ENCODE results near the gene EMB. TPM values are rescaled to one million over a fixed set of nuclear protein-coding genes. Genes with fewer than 3 reads are reported as not detected.
"Not testable (repeated sequence)": the region's sequence is repeated elsewhere in the genome, so short reads cannot be mapped to it uniquely, and the experiment has no call there.

Gene EMB
- total and polyA plus RNA-seq, 4 donors: 7.6 to 25.1 (median 16.9) TPM

- 80 to 91% methylated on average over 3 of the region's 3 CpGs for WGBS, 2 donors
- not testable (repeated sequence) for H3K27me3 ChIP-seq (ENCODE audit: control insufficient read depth in 3 of 3, insufficient read depth in 3 of 3, low read length in 2 of 3); H3K4me3 ChIP-seq; H3K27ac ChIP-seq (ENCODE audit: low read depth in 1 of 2, low read length in 1 of 2); H3K9ac ChIP-seq (ENCODE audit: insufficient read depth in 1 of 2, low read length in 2 of 2); DNase-seq; H3K9me3 ChIP-seq (ENCODE audit: control insufficient read depth in 4 of 4, insufficient read depth in 3 of 4, low read length in 3 of 4); ATAC-seq (ENCODE audit: insufficient read depth, low FRiP score); H3K36me3 ChIP-seq (ENCODE audit: control insufficient read depth in 4 of 4, insufficient read depth in 4 of 4, low read length in 4 of 4); H3K4me1 ChIP-seq (ENCODE audit: control insufficient read depth in 5 of 5, insufficient read depth in 5 of 5, low read length in 5 of 5)
Observed at GRCh38 chr5:50423100-50423799, 17.8 kb downstream of the EMB start.

DNA sequence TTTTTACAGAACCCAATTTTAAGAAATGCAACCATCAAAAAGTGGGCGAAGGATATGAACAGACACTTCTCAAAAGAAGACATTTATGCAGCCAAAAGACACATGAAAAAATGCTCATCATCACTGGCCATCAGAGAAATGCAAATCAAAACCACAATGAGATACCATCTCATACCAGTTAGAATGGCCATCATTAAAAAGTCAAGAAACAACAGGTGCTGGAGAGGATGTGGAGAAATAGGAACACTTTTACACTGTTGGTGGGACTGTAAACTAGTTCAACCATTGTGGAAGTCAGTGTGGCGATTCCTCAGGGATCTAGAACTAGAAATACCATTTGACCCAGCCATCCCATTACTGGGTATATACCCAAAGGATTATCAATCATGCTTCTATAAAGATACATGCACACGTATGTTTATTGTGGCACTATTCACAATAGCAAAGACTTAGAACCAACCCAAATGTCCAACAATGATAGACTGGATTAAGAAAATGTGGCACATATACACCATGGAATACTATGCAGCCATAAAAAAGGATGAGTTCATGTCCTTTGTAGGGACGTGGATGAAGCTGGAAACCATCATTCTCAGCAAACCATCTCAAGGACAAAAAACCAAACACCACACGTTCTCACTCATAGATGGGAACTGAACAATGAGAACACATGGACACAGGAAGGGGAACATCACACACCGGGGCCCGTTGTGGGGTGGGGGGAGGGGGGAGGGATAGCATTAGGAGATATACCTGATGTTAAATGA, 19.7 kb downstream of the EMB start:
- not testable (repeated sequence) for H3K36me3 ChIP-seq (ENCODE audit: control insufficient read depth in 4 of 4, insufficient read depth in 4 of 4, low read length in 4 of 4); DNase-seq; H3K4me1 ChIP-seq (ENCODE audit: control insufficient read depth in 5 of 5, insufficient read depth in 5 of 5, low read length in 5 of 5); H3K9ac ChIP-seq (ENCODE audit: insufficient read depth in 1 of 2, low read length in 2 of 2); H3K27ac ChIP-seq (ENCODE audit: low read depth in 1 of 2, low read length in 1 of 2); H3K4me3 ChIP-seq; H3K27me3 ChIP-seq (ENCODE audit: control insufficient read depth in 3 of 3, insufficient read depth in 3 of 3, low read length in 2 of 3); ATAC-seq (ENCODE audit: insufficient read depth, low FRiP score); H3K9me3 ChIP-seq (ENCODE audit: control insufficient read depth in 4 of 4, insufficient read depth in 3 of 4, low read length in 3 of 4)
- 77 to 96% methylated on average over 4 to 6 of the region's 7 CpGs for WGBS, 2 donors

DNA sequence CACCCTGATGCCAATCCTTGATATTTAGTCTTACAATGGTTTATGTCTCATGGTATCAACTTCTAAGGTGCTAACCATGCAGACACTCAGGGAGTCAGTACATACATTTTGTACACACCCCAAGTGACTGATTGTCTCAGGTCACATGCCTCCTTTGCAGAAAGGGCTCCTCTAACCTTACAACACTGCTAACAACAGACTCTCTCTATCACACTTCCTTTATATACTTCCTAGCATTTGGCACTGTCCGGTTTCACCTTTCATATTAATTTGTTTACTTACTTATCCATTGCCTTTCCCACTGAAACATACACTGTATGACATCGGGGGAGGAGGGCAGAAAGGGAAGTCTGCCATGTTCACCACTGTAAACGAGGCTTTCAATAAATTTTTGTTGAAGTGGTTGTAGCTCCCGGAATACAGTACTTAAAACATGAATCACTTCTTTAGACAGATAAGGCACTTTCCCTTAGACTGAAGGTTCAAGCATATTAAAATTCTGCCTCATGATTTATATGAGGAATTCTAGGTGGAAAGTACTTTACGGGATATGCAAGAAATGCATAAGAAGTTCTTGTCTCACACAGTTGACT, 20.6 kb downstream of the EMB start:
- ATAC-seq (ENCODE audit: insufficient read depth, low FRiP score) (peak; percentile 40), DNase-seq (no peak)
- Histone ChIP-seq H3K4me3 (no peak overlapping the region), H3K27ac (ENCODE audit: low read depth in 1 of 2, low read length in 1 of 2) (no peak overlapping the region), H3K36me3 (ENCODE audit: control insufficient read depth in 4 of 4, insufficient read depth in 4 of 4, low read length in 4 of 4) (no peaks in the 10 kb centered on the region), H3K9ac (ENCODE audit: insufficient read depth in 1 of 2, low read length in 2 of 2) (no peak overlapping the region), H3K27me3 (ENCODE audit: control insufficient read depth in 3 of 3, insufficient read depth in 3 of 3, low read length in 2 of 3) (no peaks in the 10 kb centered on the region), H3K9me3 (ENCODE audit: control insufficient read depth in 4 of 4, insufficient read depth in 3 of 4, low read length in 3 of 4) (peaks cover 0 to 2% (median 0%) of the 10 kb centered on the region in 4 donors), H3K4me1 (ENCODE audit: control insufficient read depth in 5 of 5, insufficient read depth in 5 of 5, low read length in 5 of 5) (no peaks in the 10 kb centered on the region)
- 52 to 56% methylated on average over 5 of the region's 5 CpGs for WGBS, 2 donors
- TF ChIP-seq CTCF (IDR thresholded peaks at IDR 0.05; ENCODE audit: control extremely low read depth, extremely low read depth): no peak

GRCh38 chr5:50419656-50420055, 21.4 kb downstream of the EMB start:
- not testable (repeated sequence) for H3K27ac ChIP-seq (ENCODE audit: low read depth in 1 of 2, low read length in 1 of 2); DNase-seq; H3K9ac ChIP-seq (ENCODE audit: insufficient read depth in 1 of 2, low read length in 2 of 2); H3K9me3 ChIP-seq (ENCODE audit: control insufficient read depth in 4 of 4, insufficient read depth in 3 of 4, low read length in 3 of 4); H3K4me1 ChIP-seq (ENCODE audit: control insufficient read depth in 5 of 5, insufficient read depth in 5 of 5, low read length in 5 of 5); ATAC-seq (ENCODE audit: insufficient read depth, low FRiP score); H3K27me3 ChIP-seq (ENCODE audit: control insufficient read depth in 3 of 3, insufficient read depth in 3 of 3, low read length in 2 of 3); H3K4me3 ChIP-seq; H3K36me3 ChIP-seq (ENCODE audit: control insufficient read depth in 4 of 4, insufficient read depth in 4 of 4, low read length in 4 of 4)
- WGBS, 2 donors: 87 to 93% methylated on average over 6 of the region's 6 CpGs

DNA sequence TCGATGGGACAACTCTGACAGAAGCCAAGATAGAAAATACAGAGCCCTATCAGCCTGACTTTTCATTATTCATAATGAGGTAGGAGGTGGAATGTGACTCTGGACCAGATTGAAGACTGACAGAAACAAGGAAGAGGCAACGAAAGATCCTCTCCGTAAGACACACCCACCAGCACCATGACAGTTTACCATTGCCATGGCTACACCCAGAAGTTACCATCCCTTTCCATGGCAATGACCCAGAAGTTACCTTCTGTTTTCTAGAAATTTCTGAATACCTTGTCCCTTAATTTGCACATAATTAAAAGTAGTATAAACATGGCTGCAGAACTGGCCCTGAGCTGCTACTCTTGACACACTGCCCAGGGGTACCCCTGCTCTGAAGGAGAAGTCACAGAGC, 24.5 kb downstream of the EMB start:
- H3K4me1 ChIP-seq (ENCODE audit: control insufficient read depth in 5 of 5, insufficient read depth in 5 of 5, low read length in 5 of 5); H3K4me3 ChIP-seq; H3K27ac ChIP-seq (ENCODE audit: low read depth in 1 of 2, low read length in 1 of 2); ATAC-seq (ENCODE audit: insufficient read depth, low FRiP score); DNase-seq; H3K27me3 ChIP-seq (ENCODE audit: control insufficient read depth in 3 of 3, insufficient read depth in 3 of 3, low read length in 2 of 3); H3K36me3 ChIP-seq (ENCODE audit: control insufficient read depth in 4 of 4, insufficient read depth in 4 of 4, low read length in 4 of 4); H3K9ac ChIP-seq (ENCODE audit: insufficient read depth in 1 of 2, low read length in 2 of 2); H3K9me3 ChIP-seq (ENCODE audit: control insufficient read depth in 4 of 4, insufficient read depth in 3 of 4, low read length in 3 of 4): not testable (repeated sequence)
- WGBS, 2 donors: 83 to 87% methylated on average over 3 of the region's 3 CpGs

All from lung (tissue), 12 donors.